ENCODE results near the gene RASSF6. TPM values are rescaled to one million over a fixed set of nuclear protein-coding genes. Genes with fewer than 3 reads are reported as not detected.

The RASSF6 gene
- total RNA-seq, 3 donors from 2014 or later (not counting 1 experiment from before 2014, with no cell fraction given), result 0.08 TPM; not detected in 2

GRCh38 chr4:73608689-73609594, 11.3 kb downstream of the RASSF6 start:
- H3K27me3 Mint-ChIP-seq (ENCODE audit: low read depth in 2 of 2), result no peaks in the 10 kb centered on the region

GRCh38 chr4:73607375-73608033, 12.7 kb downstream of the RASSF6 start:
- TF ChIP-seq CTCF (IDR thresholded peaks at IDR 0.05), result no peak

More at GRCh38 chr4:73608689-73609594, 11.3 kb downstream of the RASSF6 start:
- peaks cover 2 to 11% of the 10 kb centered on the region in 2 donors for H3K9me3 Mint-ChIP-seq
- DNase-seq, result no peak
- Histone ChIP-seq H3K36me3 (ENCODE audit: control insufficient read depth, insufficient read depth, low read length) (no peaks in the 10 kb centered on the region), H3K4me1 (ENCODE audit: control insufficient read depth, insufficient read depth, low read length) (no peaks in the 10 kb centered on the region), H3K27me3 (ENCODE audit: control insufficient read depth, insufficient read depth, low read length) (no peaks in the 10 kb centered on the region), H3K9me3 (ENCODE audit: control insufficient read depth, insufficient read depth, low read length) (no peaks in the 10 kb centered on the region), H3K27ac (ENCODE audit: low read length) (no peak overlapping the region), H3K4me3 (ENCODE audit: low read length) (no peak overlapping the region)
- H3K27ac Mint-ChIP-seq, result no peak overlapping the region
- 84% methylated on average over 2 of the region's 3 CpGs for WGBS (ENCODE audit: insufficient coverage)
- H3K4me1 Mint-ChIP-seq, result no peaks in the 10 kb centered on the region
- no peak for ATAC-seq
- no peaks in the 10 kb centered on the region for H3K36me3 Mint-ChIP-seq
- intact Hi-C loops (cut with micrococcal nuclease), result no loop called here
- TF ChIP-seq CTCF (IDR thresholded peaks at IDR 0.05), result no peak
- no peak overlapping the region for H3K4me3 Mint-ChIP-seq

GRCh38 chr4:73606465-73606974, 13.7 kb downstream of the RASSF6 start:
- H3K27ac Mint-ChIP-seq, result no peak overlapping the region
- Histone ChIP-seq H3K4me3 (ENCODE audit: low read length) (no peak overlapping the region), H3K36me3 (ENCODE audit: control insufficient read depth, insufficient read depth, low read length) (no peaks in the 10 kb centered on the region), H3K27ac (ENCODE audit: low read length) (no peak overlapping the region), H3K27me3 (ENCODE audit: control insufficient read depth, insufficient read depth, low read length) (no peaks in the 10 kb centered on the region), H3K4me1 (ENCODE audit: control insufficient read depth, insufficient read depth, low read length) (no peaks in the 10 kb centered on the region), H3K9me3 (ENCODE audit: control insufficient read depth, insufficient read depth, low read length) (no peaks in the 10 kb centered on the region)
- WGBS (ENCODE audit: insufficient coverage), result 83% methylated on average over 4 of the region's 4 CpGs
- intact Hi-C loops (cut with micrococcal nuclease), result no loop called here
- DNase-seq (no peak), ATAC-seq (no peak)
- H3K9me3 Mint-ChIP-seq, result peaks cover 0 to 5% of the 10 kb centered on the region in 2 donors
- no peak overlapping the region for H3K4me3 Mint-ChIP-seq
- H3K36me3 Mint-ChIP-seq, result no peaks in the 10 kb centered on the region
- no peaks in the 10 kb centered on the region for H3K4me1 Mint-ChIP-seq
- TF ChIP-seq CTCF (IDR thresholded peaks at IDR 0.05), result no peak
- no peaks in the 10 kb centered on the region for H3K27me3 Mint-ChIP-seq (ENCODE audit: low read depth in 2 of 2)

More at GRCh38 chr4:73607375-73608033, 12.7 kb downstream of the RASSF6 start:
- no peak overlapping the region for H3K27ac Mint-ChIP-seq
- no peak overlapping the region for H3K4me3 Mint-ChIP-seq
- intact Hi-C loops (cut with micrococcal nuclease), result no loop called here
- no peaks in the 10 kb centered on the region for H3K9me3 ChIP-seq (ENCODE audit: control insufficient read depth, insufficient read depth, low read length)
- DNase-seq (no peak), ATAC-seq (no peak)
- no peaks in the 10 kb centered on the region for H3K4me1 ChIP-seq (ENCODE audit: control insufficient read depth, insufficient read depth, low read length)
- H3K9me3 Mint-ChIP-seq, result peaks cover 0 to 5% of the 10 kb centered on the region in 2 donors
- no peaks in the 10 kb centered on the region for H3K27me3 ChIP-seq (ENCODE audit: control insufficient read depth, insufficient read depth, low read length)
- H3K4me1 Mint-ChIP-seq, result no peaks in the 10 kb centered on the region
- no peak overlapping the region for H3K4me3 ChIP-seq (ENCODE audit: low read length)
- H3K36me3 ChIP-seq (ENCODE audit: control insufficient read depth, insufficient read depth, low read length), result no peaks in the 10 kb centered on the region
- H3K27ac ChIP-seq (ENCODE audit: low read length), result no peak overlapping the region
- no peaks in the 10 kb centered on the region for H3K36me3 Mint-ChIP-seq
- no peaks in the 10 kb centered on the region for H3K27me3 Mint-ChIP-seq (ENCODE audit: low read depth in 2 of 2)

Measured in natural killer cell (primary cell).